Renal cortex interstitium (tissue), 15 donors: ENCODE results near the gene BICC1. TPM values are rescaled to one million over a fixed set of nuclear protein-coding genes. Genes with fewer than 3 reads are reported as not detected.
A peak's percentile ranks its signal among the peaks of the same experiment; 100 is the strongest.

ENCODE experiments used
- DNase-seq, 11 donors: peaks; one replicate each; pipeline ENCODE4 v3.0.0-alpha.2; 2013; ENCODE audit warnings: low read depth in 9 of 11, low spot score in 4 of 11; ENCODE audit errors: extremely low read depth in 1 of 11
- long read RNA-seq, 16 experiments: transcript quantifications; one replicate each; lab custom pipeline, GENCODE V29; 2026
- polyA plus RNA-seq, 3 donors: library from polyadenylated mRNA; unstranded; fragments of 120-200 nt; gene quantifications; one replicate each; pipeline ENCODE4 v1.2.1, GENCODE V29; 2013; ENCODE audit not compliant: insufficient read length in 3 of 3

Gene BICC1
- polyA plus RNA-seq = 10 to 100 TPM; 70.8 to 94.6 (median 83.3) TPM
- long read RNA-seq, donor 1, partial matches to known transcripts = 11 of 11 reads
- long read RNA-seq, donor 1, other reads (novel, unspliced or antisense) = 0 of 11 reads
- long read RNA-seq, donor 2, partial matches to known transcripts = 16 of 16 reads
- long read RNA-seq, donor 2, other reads (novel, unspliced or antisense) = 0 of 16 reads
- long read RNA-seq, donor 3, full-length matches to known transcripts = 2 of 144 reads
- long read RNA-seq, donor 3, partial matches to known transcripts = 142 of 144 reads
- long read RNA-seq, donor 3, other reads (novel, unspliced or antisense) = 0 of 144 reads
- long read RNA-seq, donor 4, full-length matches to known transcripts = 1 of 114 reads
- long read RNA-seq, donor 4, partial matches to known transcripts = 113 of 114 reads
- long read RNA-seq, donor 4, other reads (novel, unspliced or antisense) = 0 of 114 reads
- long read RNA-seq, donor 5 = 0 reads
- long read RNA-seq, donor 6, full-length matches to known transcripts = 1 of 44 reads
- long read RNA-seq, donor 6, partial matches to known transcripts = 43 of 44 reads
- long read RNA-seq, donor 6, other reads (novel, unspliced or antisense) = 0 of 44 reads
- long read RNA-seq, donor 7, partial matches to known transcripts = 42 of 42 reads
- long read RNA-seq, donor 7, other reads (novel, unspliced or antisense) = 0 of 42 reads
- long read RNA-seq, donor 8, full-length matches to known transcripts = 3 of 61 reads
- long read RNA-seq, donor 8, partial matches to known transcripts = 58 of 61 reads
- long read RNA-seq, donor 8, other reads (novel, unspliced or antisense) = 0 of 61 reads
- long read RNA-seq, donor 9, partial matches to known transcripts = 40 of 40 reads
- long read RNA-seq, donor 9, other reads (novel, unspliced or antisense) = 0 of 40 reads
- long read RNA-seq, donor 10, partial matches to known transcripts = 63 of 63 reads
- long read RNA-seq, donor 10, other reads (novel, unspliced or antisense) = 0 of 63 reads
- long read RNA-seq, donor 11, full-length matches to known transcripts = 1 of 31 reads
- long read RNA-seq, donor 11, partial matches to known transcripts = 30 of 31 reads
- long read RNA-seq, donor 11, other reads (novel, unspliced or antisense) = 0 of 31 reads
- long read RNA-seq, donor 12, full-length matches to known transcripts = 1 of 6 reads
- long read RNA-seq, donor 12, partial matches to known transcripts = 5 of 6 reads
- long read RNA-seq, donor 12, other reads (novel, unspliced or antisense) = 0 of 6 reads
- long read RNA-seq, donor 13 = 0 reads
- long read RNA-seq, donor 14, full-length matches to known transcripts = 1 of 13 reads
- long read RNA-seq, donor 14, partial matches to known transcripts = 12 of 13 reads
- long read RNA-seq, donor 14, other reads (novel, unspliced or antisense) = 0 of 13 reads
- long read RNA-seq, donor 15, partial matches to known transcripts = 5 of 5 reads
- long read RNA-seq, donor 15, other reads (novel, unspliced or antisense) = 0 of 5 reads
- long read RNA-seq, donor 16, full-length matches to known transcripts = 1 of 477 reads
- long read RNA-seq, donor 16, partial matches to known transcripts = 476 of 477 reads
- long read RNA-seq, donor 16, other reads (novel, unspliced or antisense) = 0 of 477 reads

- DNase-seq = peak in 10 of 11 donors; percentile 60 to 79 (median 66)
Observed at GRCh38 chr10:58512491-58513187, at the start of gene BICC1. TSS of gene BICC1 (plus strand) at chr10:58512872. CDS start at chr10:58513144, 272 bp downstream.

- DNase-seq = no peak
Observed at GRCh38 chr10:58464956-58465355, 47.7 kb upstream of the BICC1 start.

GRCh38 chr10:58465629-58466028, 47.0 kb upstream of the BICC1 start:
- no peak for DNase-seq

GRCh38 chr10:58467931-58468635, 44.6 kb upstream of the BICC1 start:
- DNase-seq = no peak

- no peak for DNase-seq
Observed at GRCh38 chr10:58473976-58474375, 38.7 kb upstream of the BICC1 start.

GRCh38 chr10:58475322-58476277, 37.1 kb upstream of the BICC1 start:
- no peak for DNase-seq

GRCh38 chr10:58477122-58477521, 35.5 kb upstream of the BICC1 start:
- no peak for DNase-seq

GRCh38 chr10:58477902-58478301, 34.8 kb upstream of the BICC1 start:
- no peak for DNase-seq

- no peak for DNase-seq
Observed at GRCh38 chr10:58479045-58479444, 33.6 kb upstream of the BICC1 start.

- no peak for DNase-seq
Observed at GRCh38 chr10:58480321-58480720, 32.4 kb upstream of the BICC1 start.

- DNase-seq = no peak
Observed at GRCh38 chr10:58481569-58482109, 31.0 kb upstream of the BICC1 start.

- DNase-seq = no peak
Observed at GRCh38 chr10:58486821-58487220, 25.9 kb upstream of the BICC1 start.

- no peak for DNase-seq
Observed at GRCh38 chr10:58488921-58489320, 23.8 kb upstream of the BICC1 start.

GRCh38 chr10:58502956-58503355, 9.7 kb upstream of the BICC1 start:
- DNase-seq = no peak

- no peak for DNase-seq
Observed at GRCh38 chr10:58508316-58508715, 4.4 kb upstream of the BICC1 start.
